GM15510 (cell line): Measurements from ENCODE around the gene JAKMIP1.

Experiments used
- POLR2A ChIP-seq: IDR thresholded peaks from 3 replicates; pipeline ENCODE4 v1.6.1; 2011; ENCODE audit warnings: borderline replicate concordance; ENCODE audit not compliant: insufficient read length; ENCODE audit errors: extremely low read depth

The JAKMIP1 gene

DNA sequence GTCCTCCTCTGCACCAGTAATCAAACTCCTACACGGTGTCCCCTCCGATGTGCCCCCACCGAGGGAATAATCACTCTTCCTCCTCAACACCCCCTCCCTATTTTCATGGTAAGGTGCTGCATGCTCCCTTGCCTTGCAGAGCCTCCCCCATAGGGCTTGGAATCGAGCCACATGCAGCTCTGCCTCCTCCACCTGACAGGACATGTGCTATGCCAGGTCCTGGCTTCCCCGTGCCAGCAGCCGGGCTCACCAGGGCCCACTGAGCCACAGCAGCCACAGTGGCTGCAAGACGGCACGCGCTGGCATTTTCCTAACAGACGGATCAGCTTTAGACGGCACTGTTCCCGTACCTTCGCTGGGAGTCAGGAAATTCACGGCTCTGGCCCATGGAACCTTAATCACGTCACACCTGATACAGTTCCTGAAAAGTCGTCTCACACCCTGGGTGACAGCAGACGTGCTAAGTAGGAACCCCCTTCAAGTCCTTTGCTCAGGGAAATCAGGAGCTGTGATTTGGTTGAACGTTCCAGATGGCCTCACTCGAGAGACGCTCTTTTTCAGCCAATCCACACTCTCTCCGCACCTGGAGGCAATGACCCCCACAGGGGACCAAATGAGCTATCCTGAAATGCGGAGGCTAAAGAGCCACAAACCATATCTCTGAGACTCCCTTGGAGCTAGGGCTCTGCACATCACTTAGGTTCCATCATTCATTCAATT is 63.2 kb downstream of the JAKMIP1 start:
- no peak for TF ChIP-seq POLR2A

GRCh38 chr4:6134612-6135220 is 65.6 kb downstream of the JAKMIP1 start:
- TF ChIP-seq POLR2A = no peak

- TF ChIP-seq POLR2A = no peak
Observed at GRCh38 chr4:6132716-6133115, 67.6 kb downstream of the JAKMIP1 start.

DNA sequence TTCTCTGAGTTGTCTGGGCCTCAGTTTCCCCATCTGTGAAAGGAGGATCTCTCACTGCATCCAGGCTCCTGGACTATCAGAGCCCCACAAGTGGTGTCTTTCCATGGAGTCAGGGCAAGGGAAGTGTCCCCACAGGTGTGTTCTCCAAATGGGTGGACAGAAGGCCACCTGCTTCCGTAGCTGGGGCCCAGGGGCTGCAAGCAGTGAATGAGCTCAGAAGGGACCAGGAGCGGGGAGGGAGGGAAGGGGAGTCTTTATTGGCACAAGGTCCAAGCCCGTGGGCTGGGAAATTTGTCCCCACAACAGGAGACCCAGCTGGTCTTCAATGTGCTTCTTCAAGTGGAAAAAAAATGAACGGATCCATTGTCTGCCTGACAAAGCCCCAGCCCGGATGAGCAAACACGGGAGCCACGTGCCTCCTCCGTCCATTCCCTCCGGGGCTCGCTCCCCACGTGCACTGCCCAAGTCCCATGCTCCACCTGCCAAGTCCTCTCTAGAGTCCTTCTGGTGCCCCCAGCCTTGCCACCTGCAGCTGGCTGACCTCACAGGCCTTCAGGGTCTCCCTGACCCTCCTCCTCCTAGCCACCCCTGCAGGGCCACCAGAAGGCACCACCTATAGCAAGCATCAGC is 72.0 kb downstream of the JAKMIP1 start:
- TF ChIP-seq POLR2A = no peak

DNA sequence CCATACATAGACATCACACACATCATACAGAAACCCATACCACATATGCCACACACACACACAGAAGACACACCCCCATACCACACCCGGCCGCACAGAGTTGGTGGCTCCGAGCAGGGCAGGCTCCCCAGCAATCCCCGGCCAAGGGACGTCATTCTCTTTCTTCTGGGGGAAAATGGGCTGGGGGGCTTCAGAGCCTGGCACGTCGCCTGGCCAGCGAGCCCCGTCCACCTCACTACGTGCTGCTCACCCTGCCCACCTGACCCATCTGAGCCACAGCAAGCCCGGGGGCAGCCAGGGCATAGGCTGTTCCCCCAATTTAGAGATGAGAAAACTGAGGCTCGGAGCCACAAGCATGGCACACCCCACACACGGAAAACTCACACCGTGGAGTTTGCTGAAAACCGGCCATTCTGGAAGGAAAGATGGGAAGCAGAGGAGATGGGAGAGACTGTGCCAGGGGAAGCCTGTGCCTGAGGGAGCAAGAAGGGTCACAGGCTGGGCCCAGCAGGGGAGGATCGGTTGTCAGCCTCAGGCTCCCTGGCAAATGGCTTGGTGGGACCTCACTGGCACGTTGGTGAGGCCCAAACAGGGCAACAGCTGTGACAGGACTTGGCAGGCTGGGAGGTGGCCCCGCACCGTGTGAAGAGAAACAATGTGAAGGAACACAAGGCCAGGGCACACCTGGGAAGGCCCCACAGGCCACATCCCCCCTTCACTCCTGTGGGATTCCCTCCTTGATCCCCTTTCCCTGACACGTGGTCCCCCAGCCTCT is 73.2 kb downstream of the JAKMIP1 start:
- no peak for TF ChIP-seq POLR2A

DNA sequence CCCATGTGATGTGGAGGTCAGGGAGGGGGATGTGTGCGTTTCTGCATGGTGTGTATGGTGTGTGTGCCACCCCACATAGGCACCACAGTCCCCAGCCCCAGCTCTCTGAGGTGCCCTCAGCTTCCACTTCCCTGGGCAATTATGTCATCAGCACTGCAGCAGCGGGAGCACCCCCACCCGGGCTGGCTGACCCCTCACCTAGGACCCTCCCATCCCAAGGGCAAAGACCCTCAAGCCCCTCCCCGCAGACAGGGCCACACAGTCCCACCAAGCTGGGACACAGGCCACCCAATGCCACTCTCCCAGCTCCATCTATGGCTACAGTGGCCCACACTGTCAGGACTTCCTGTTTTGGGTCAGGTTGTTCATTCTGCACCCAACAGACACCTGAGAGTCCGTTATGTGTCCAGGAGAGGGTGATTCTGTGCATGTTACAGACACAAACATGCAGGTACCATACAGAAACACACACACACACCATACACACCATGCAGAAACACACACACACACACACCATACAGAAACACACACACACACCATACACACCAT is 75.2 kb downstream of the JAKMIP1 start:
- TF ChIP-seq POLR2A = no peak

DNA sequence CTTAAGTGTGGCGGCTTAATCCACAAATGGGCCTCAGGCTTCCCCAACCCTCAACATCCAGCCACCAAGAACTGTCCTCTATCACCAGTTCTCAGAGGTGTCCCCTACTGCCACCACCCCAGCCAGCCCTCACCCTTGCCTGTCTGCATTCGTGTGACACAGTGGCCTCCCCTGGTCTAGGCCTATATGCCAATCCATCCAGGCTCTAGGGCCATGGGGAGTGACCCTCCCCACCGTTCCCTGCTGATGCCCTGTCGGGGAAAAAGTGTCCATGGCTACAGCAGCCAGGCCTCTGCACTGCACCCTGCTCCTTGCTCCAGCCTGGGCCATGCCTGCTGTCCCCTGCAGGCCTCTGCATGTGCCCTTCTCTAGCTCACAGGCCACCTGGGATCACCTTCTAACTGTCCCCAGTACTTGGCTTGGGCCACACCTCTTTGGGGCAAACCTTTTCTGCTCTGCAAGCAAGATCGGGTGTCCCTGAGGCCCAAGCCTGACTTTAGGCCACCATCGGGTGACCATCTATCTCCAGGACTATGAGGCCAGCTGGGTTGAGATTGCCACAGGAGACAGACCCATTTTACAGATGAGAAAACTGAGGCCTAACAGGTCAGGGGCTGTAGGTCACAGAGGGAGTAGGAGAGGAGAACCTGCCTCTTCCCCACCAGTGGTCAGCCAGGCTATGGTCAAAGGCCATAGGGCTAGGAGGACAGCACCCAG is 75.8 kb downstream of the JAKMIP1 start:
- TF ChIP-seq POLR2A = no peak

GRCh38 chr4:6123976-6124375 is 76.4 kb downstream of the JAKMIP1 start:
- no peak for TF ChIP-seq POLR2A

DNA sequence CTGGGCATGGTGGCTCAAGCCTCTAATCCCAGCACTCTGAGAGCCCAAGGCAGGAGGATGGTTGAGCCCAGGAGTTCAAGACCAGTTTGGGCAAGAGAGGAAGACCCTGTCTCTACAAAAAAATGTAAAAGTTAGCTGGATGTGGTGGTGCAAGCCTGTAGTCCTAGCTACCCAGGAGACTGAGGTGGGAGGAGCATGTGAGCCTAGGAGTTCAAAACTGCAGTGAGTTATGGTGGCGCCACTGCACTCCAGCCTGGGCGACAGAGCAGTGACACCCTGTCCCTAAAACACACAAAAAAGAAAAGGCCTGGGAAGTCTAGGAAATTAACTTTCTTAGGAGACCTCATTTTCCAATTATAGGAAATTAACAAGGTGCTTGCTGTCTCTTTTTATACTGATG is 76.8 kb downstream of the JAKMIP1 start:
- no peak for TF ChIP-seq POLR2A

- no peak for TF ChIP-seq POLR2A
Observed at GRCh38 chr4:6123116-6123515, 77.2 kb downstream of the JAKMIP1 start.

GRCh38 chr4:6122496-6122895 is 77.9 kb downstream of the JAKMIP1 start:
- no peak for TF ChIP-seq POLR2A

- no peak for TF ChIP-seq POLR2A
Observed at GRCh38 chr4:6121941-6122340, 78.4 kb downstream of the JAKMIP1 start.

DNA sequence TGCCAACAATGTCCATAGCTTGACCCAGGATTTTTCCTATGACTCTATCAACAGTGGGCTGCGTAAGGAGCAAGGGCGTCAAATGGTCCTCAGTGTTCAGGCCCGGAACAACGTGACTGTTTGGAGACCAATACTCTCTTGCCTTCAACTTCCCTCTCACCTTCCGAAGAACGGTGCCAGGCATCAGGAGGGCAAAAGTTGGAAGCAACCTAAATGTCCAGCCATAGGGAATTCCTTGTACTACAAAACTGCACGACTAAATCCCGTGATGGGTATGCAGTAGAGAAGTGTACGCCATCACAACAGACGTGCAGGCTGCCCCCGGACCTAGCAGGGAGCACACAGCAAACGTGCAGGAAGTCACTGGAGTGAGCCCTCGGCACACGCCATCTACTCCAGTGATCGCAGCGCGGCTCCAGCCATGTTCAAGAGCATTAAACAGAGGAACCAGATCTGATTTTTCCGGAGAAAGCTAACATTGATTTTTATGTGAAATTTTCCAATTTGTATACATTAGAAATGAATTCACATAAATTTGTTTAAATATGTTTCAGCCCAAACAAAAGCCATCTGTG is 79.0 kb downstream of the JAKMIP1 start:
- no peak for TF ChIP-seq POLR2A

GRCh38 chr4:6120361-6120760 is 80.0 kb downstream of the JAKMIP1 start:
- no peak for TF ChIP-seq POLR2A
